Activated naive CD8-positive, alpha-beta T cell treated with anti-CD3 and anti-CD28 coated beads, Interleukin-2, amount 50 U/mL, for 16 hours (primary cell): ENCODE measurements around the gene TRIB2.

Experiments
- DNase-seq: peaks from one replicate; pipeline ENCODE4 v3.0.0-alpha.2; 2020; ENCODE audit warnings: low read depth, low spot score

The TRIB2 gene

GRCh38 chr2:12742891-12743290 is 26.2 kb downstream of the TRIB2 start:
- DNase-seq: no peak

DNA sequence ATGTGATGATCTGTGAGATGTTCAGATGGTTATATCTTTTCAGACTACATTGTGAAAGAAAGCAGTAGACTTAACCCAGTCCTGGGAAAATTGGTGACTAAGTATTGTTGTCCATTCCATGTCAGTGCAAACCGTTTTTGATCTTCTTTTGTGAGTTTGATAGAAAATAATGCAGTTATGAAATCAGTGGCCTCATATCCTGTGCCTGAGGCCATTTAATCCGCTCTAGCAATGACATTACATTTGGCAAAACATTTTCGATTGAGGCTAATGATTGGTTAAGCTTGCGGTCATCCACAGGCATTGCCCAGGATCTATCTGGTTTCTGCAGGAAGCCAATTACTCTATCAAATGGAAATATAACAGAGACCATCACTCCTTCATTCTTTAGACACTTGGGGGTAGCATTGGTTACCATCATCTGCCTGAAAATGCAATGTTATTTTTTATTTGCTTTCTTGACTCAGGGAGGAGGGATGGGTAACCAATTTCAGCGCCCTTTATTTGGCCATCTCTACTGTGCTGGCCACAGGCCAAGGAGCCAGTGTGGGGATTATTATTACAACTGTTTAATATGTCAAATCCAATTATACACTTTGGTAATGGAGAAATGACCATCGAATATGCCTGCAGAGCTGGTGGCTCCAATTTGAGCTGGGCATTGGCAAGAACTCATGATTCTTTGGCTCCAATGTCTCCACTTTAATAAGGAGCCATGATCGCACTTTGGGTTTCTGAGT is 33.6 kb downstream of the TRIB2 start:
- no peak for DNase-seq

GRCh38 chr2:12754643-12755042 is 37.9 kb downstream of the TRIB2 start:
- no peak for DNase-seq

DNA sequence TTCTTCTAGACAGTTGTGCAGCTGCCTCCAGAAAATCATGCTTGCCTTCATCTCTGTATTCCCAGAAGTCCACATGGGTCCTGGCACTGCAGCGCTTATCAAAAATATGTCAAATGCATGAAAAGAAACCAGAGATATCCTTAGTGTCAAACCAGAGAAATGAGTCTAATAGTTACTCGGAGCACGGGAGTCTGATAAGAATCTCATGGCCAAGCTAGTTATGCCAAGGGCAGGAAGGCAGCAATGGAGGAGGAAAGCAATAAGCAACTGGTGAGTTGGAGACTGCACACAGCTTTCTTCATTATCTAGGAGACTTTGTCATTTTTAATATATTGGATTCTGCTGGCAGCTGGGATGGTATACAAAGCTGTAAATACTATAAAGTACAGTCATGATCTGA is 38.6 kb downstream of the TRIB2 start:
- DNase-seq: no peak

- DNase-seq: no peak
These were observed 42.5 kb downstream of the TRIB2 start for GRCh38 chr2:12759248-12759647.

- DNase-seq: no peak
These were observed 44.4 kb downstream of the TRIB2 start for GRCh38 chr2:12761104-12761503.

- DNase-seq: no peak
These were observed 45.6 kb downstream of the TRIB2 start for GRCh38 chr2:12762337-12762736.

GRCh38 chr2:12762976-12763375 is 46.2 kb downstream of the TRIB2 start:
- DNase-seq: no peak

- no peak for DNase-seq
These were observed 46.8 kb downstream of the TRIB2 start for GRCh38 chr2:12763486-12763885.

DNA sequence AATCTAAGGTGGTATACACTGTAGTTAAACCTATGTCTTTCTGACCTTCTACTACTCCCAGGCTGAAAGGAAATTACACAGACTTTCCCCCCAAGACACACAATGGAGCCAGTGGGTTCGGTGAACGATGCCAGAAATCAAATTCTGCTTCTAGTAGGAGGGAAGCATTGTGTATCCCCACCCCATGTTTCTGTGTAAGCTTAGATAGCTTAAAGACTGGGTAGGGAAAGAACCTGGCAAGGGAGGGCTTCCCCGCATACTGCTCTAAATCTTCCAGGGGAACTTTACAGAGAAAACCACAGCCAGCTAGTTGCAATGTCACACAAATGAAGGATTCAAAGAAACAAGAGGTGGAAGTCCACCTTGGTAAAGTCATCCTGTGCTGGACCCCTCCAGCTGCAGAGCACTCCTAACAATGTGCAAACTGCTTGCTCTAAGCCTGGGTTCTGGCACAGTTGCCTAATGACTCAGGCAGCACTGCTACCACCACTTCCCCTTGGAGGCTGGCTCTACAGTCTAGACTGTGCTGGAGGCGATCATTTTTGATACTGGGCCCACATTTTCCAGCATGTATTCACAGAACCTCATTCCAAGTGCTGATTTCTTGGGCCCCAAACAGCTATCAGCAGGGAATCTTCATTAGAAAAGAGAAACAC is 47.5 kb downstream of the TRIB2 start:
- no peak for DNase-seq

- DNase-seq: no peak
These were observed 48.3 kb downstream of the TRIB2 start for GRCh38 chr2:12764849-12765605.

GRCh38 chr2:12766421-12766879 is 49.7 kb downstream of the TRIB2 start:
- DNase-seq: no peak

GRCh38 chr2:12767541-12767940 is 50.8 kb downstream of the TRIB2 start:
- DNase-seq: no peak

DNA sequence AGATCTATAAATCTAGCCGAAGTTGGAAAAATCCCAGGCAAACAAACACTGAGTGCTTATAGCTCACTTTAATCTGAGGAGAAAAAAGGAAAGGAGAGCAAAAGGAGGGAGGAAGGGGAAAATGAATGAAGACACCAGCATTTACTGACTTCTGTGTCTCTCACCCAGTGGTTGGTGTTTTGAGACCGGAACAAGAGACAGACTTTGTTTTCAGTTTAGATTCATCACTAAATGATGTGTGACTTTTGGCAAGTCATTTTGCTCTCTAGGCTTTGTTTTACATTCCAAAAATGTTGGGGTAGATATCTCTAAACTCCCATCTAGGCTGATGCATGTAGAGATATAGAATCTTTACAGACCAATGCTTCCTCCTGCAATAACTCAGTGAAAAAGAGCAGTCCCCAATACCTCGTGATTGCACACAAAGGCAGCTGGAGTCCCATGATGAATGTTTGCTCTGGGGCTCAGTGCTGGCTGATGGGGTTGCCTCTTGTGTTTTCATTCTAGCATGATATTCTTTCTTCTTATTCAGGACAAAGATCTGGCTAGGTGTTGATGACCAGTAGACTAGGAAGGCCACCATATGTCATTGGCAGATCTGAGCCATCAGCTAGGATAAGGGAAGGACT is 51.4 kb downstream of the TRIB2 start:
- DNase-seq: no peak

DNA sequence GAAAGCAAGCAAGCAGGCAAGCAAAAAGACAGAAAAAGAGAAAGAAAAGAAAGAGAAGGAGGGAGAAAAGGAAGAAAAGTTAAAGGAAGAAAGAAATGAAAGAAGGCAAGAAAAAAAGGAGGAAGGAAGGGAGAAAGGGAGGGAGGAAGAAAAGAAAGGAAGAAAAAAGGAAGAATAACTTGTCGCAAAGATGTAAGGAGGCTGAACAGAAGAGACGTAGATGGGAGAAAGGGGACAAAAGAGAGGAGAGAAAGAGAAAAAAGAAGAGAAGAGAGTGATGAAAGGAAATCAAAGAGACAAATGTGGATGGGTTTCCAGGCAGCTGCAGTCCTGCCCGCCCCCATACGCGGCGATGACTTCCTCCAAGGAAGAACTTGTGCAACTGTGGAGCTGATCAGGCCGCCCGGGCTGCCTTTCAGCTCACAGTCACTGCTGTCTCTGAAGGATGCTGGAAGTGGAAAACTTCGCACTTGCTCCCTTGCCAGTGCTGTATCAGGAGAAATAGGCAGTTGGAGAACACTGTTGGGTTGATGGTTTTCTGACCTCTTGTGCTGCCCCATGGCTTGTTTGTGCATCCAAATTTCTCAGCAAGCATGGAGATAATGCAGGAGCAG is 52.9 kb downstream of the TRIB2 start:
- DNase-seq: no peak

DNA sequence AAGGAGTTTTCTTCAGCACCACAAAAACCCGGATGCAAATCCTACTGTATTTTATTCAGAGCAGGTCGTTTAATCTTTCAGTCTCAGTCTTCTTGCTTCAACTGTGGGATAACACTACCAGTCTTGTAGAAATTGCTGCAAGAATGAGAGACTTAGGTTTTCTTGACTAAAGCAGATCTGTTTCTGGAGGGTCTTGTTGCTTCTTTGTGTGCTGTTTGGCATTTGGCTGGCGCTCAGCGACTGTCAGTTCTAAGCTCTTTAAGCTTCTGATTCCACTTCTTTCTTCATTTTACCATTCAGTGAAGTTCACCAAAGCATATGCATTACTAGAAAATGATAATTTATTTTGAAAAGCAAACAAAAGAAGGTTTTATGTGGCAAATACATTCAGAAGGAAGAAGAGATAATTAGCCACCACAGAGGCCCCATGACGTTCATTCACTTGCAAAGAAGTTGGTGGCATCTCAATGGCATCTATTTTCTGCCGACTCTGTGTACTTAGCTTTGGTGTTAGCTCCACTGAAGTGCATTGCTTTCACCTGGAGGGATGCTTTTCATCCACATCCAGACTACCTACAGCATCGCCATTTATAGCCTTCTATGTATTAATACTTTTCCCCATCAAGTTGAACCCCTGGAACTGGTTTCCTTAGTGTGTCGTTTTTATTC is 53.7 kb downstream of the TRIB2 start:
- DNase-seq: no peak

DNA sequence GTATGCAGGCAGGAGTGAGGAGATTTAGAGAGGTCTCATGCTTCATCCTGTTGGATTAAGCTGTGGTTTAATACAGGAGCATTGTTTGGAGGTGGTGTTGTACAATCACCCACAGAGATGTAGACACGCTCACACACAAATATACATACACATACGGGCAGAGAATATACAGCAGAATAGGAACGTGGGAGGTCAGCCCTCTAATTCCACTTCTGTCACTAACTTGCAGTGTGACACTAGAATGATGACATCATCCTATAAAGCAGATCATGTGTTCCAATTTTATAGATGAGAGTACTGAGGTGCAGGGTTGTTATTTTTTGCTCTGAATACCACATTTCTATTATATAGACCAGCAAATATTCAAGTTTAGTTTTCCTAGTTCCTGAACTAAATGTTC is 54.4 kb downstream of the TRIB2 start:
- no peak for DNase-seq

DNA sequence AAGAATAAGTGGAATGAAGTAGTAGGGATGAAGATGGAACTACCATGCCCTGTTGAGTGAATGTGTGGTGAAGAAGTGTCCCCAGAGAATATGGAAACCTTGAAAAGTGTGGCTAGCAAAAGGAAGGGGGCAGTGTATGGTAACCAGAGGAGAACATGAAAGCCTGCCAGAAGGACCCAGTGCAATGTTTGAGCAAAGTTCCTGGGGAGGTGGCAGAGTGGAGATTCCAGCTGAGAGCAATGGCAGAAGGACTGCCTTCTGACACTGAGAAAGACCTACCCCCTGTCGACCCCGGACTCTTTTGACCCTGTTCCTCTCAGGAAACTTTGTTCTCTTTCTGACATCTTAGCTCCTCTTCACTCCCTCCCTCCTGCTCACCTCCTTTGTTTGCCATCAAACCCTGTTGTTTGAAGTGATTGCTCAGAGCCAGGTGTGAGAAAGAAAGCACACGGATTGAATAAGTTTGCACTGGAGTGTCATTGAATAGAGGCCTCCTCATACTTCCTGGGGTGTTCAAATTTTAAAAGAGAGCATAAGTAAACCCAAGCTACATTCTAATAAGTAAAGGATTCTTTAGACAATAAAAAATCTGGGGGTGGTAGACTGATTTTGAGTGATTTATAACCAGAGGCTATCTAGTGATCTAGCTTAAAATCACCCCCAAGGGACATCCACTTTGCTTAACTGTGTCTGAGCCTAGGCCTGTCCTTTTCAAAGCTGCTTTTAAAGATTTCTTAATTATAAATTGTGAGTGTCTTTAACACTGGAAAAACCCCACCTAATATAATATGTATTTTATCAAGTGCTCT is 57.1 kb downstream of the TRIB2 start:
- no peak for DNase-seq

GRCh38 chr2:12774395-12774727 is 57.6 kb downstream of the TRIB2 start:
- no peak for DNase-seq

DNA sequence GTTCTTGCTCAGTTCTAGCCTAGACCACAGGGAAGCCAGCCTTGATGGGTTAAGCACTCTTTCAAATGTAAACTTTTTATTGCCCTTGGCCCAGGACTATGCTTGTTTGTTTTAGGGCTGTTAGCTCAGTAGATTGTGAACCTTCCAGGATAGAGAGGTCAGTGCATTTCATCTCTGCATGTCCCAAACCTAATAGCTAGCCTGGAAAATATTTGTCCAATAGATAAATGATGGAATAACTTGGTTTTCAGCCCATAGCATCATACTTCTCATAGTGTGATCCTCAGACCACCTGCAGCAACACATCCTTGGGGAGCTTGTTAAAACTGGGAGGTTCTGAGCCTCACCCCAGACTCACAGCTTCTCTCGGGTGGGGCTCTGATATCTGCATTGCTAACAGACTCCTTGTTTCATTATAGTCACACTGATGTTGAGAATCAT is 59.8 kb downstream of the TRIB2 start:
- DNase-seq: no peak
